ENCODE data around the gene FAM186B. TPM values are rescaled to one million over a fixed set of nuclear protein-coding genes. Genes with fewer than 3 reads are reported as not detected.

The FAM186B gene
- total and polyA plus RNA-seq, 2 of the 13 experiments (the other 11 are each of a cell fraction or from before 2014, with no cell fraction given), result 0.07 to 0.20 TPM

DNA sequence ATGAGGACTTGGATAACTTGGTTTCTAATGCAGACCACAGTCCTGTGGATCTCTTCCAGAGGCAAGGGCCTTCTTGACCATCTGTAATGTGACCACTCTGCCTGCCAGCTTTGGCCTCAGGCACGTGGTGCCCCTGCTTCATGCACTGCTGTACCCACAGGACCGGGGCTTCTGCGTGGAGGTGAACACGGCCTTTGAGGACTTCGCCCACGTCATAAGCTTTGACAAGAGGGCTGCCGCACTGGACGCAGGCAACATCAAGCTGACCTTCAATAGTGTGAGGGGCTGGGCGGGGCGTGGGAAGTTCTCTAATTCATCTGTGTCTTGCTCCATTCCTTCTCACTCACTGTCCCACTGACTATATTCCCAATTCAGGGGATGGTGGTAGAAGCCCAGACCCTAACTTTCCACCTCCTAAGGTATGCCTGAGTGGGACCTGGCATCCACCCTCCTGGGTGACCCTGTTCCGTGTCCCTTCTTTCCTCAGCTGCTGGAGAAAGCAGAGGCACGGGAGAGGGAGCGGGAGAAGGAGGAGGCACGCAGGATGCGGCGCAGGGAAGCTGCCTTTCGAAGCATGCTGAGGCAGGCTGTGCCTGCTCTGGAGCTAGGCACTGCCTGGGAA is 36.4 kb upstream of the FAM186B start:
- Histone ChIP-seq H3K4me1 (ENCODE audit: insufficient read depth, low read length) (peaks cover 56% of the 10 kb centered on the region), H3K9me3 (ENCODE audit: low read length) (no peaks in the 10 kb centered on the region), H3K9ac (ENCODE audit: insufficient read depth, low read depth, low read length) (peak overlapping the region; percentile 75), H4K20me1 (ENCODE audit: insufficient read depth, low read length) (no peaks in the 10 kb centered on the region), H3K4me2 (ENCODE audit: low read depth, low read length) (peak overlapping the region; percentile 53), H3K79me2 (ENCODE audit: insufficient read depth, low read length) (no peaks in the 10 kb centered on the region), H3K27ac (ENCODE audit: extremely low read length, insufficient read depth, low read length) (peak overlapping the region; percentile 87), H3K4me3 (replicated peaks in 1 of 3; ENCODE audit: insufficient read depth in 1 of 3, low read depth in 2 of 3, low read length in 3 of 3) (peak overlapping the region in 1 of 3 experiments; percentile 13; a peak in 1 of 6 replicates), H2AFZ (ENCODE audit: low read length) (peak overlapping the region; percentile 18), H3K36me3 (replicated peaks in 1 of 2; ENCODE audit: control insufficient read depth in 1 of 2, insufficient read depth in 2 of 2, low read length in 2 of 2) (peaks cover 0 to 1% of the 10 kb centered on the region in 2 experiments; a peak in 2 of 5 replicates), H3K27me3 (ENCODE audit: control insufficient read depth in 1 of 2, insufficient read depth in 2 of 2, low read length in 2 of 2) (no peaks in the 10 kb centered on the region; a peak in 1 of 5 replicates)
- in situ Hi-C loops (cut with HindIII; ENCODE audit: extremely low pct_ligation_motif_present, low pct_unique_long_range_greater_than_20kb), result loop anchor here (5.0 kb wide), 1 partner anchor 65 kb away; the partner anchor contains the start of gene FMNL3
- DNase-seq (ENCODE audit: low spot score), result no peak
- BruUV-seq (replicated peaks), result TSS peak; percentile 70
- 96% methylated on average over 13 of the region's 17 CpGs for WGBS (ENCODE audit: low lambda C conversion rate)
- intact Hi-C loops (cut with micrococcal nuclease; ENCODE audit: unreplicated experiment), result no loop called here
- peak; percentile 47; the same call in 1 of the 2 replicates for TF ChIP-seq PITX1 (CRISPR knock-in tag; IDR thresholded peaks at IDR 0.05)
- 0 out of 2 replicates have a peak, but pooled peaks have one; percentile 27 for TF ChIP-seq ZNF616 (CRISPR knock-in tag; IDR thresholded peaks at IDR 0.05; ENCODE audit: low read depth)
- TF ChIP-seq ZSCAN22 (CRISPR knock-in tag; IDR thresholded peaks at IDR 0.05), result 0 out of 2 replicates have a peak, but pooled peaks have one; percentile 2
- 0 out of 2 replicates have a peak, but pooled peaks have one; percentile 5 for TF ChIP-seq NR2C2 (CRISPR knock-in tag; IDR thresholded peaks at IDR 0.05; ENCODE audit: borderline replicate concordance)
- 0 out of 2 replicates have a peak, but pooled peaks have one; percentile 55 for TF ChIP-seq ZNF598 (CRISPR knock-in tag; IDR thresholded peaks at IDR 0.05; ENCODE audit: borderline replicate concordance)
- TF ChIP-seq NRL (CRISPR knock-in tag; IDR thresholded peaks at IDR 0.05; ENCODE audit: borderline replicate concordance), result 0 out of 2 replicates have a peak, but pooled peaks have one; percentile 16
- peak; percentile 46 for TF ChIP-seq IKZF4 (CRISPR knock-in tag; IDR thresholded peaks at IDR 0.05; ENCODE audit: borderline replicate concordance, low read depth, not compliant biosample characterization)
- 0 out of 2 replicates have a peak, but pooled peaks have one; percentile 14 for TF ChIP-seq MXD3 (CRISPR knock-in tag; IDR thresholded peaks at IDR 0.05)
- TF ChIP-seq YEATS2 (CRISPR knock-in tag; IDR thresholded peaks at IDR 0.05; ENCODE audit: borderline replicate concordance), result no peak
- no peak for TF ChIP-seq ZNF337 (CRISPR knock-in tag; IDR thresholded peaks at IDR 0.05; ENCODE audit: borderline replicate concordance, low read depth)
- TF ChIP-seq NONO (IDR thresholded peaks at IDR 0.05), result no peak
- TF ChIP-seq NONO (CRISPR knock-in tag; conservative IDR thresholded peaks at IDR 0.05), result 0 out of 2 replicates have a peak, but pooled peaks have one; percentile 48
- no peak for TF ChIP-seq CBX5 (CRISPR knock-in tag; IDR thresholded peaks at IDR 0.05; ENCODE audit: borderline replicate concordance)
- peak; percentile 3; the same call in 1 of the 2 replicates for TF ChIP-seq EED (CRISPR knock-in tag; IDR thresholded peaks at IDR 0.05)
- TF ChIP-seq THYN1 (CRISPR knock-in tag; IDR thresholded peaks at IDR 0.05; ENCODE audit: borderline replicate concordance, low read depth), result no peak
- TF ChIP-seq, protein P1, sequence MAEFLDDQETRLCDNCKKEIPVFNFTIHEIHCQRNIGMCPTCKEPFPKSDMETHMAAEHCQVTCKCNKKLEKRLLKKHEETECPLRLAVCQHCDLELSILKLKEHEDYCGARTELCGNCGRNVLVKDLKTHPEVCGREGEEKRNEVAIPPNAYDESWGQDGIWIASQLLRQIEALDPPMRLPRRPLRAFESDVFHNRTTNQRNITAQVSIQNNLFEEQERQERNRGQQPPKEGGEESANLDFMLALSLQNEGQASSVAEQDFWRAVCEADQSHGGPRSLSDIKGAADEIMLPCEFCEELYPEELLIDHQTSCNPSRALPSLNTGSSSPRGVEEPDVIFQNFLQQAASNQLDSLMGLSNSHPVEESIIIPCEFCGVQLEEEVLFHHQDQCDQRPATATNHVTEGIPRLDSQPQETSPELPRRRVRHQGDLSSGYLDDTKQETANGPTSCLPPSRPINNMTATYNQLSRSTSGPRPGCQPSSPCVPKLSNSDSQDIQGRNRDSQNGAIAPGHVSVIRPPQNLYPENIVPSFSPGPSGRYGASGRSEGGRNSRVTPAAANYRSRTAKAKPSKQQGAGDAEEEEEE (CRISPR knock-in tag; IDR thresholded peaks at IDR 0.05; ENCODE audit: borderline replicate concordance), result peak; percentile 50; the same call in 1 of the 2 replicates
- peak; percentile 72; the same call in 1 of the 2 replicates for TF ChIP-seq KDM5B (CRISPR knock-in tag; IDR thresholded peaks at IDR 0.05; ENCODE audit: borderline replicate concordance)
- TF ChIP-seq ZNF451 (CRISPR knock-in tag; IDR thresholded peaks at IDR 0.05), result 0 out of 2 replicates have a peak, but pooled peaks have one; percentile 39
- 0 out of 2 replicates have a peak, but pooled peaks have one; percentile 9 for TF ChIP-seq ZNF605 (CRISPR knock-in tag; IDR thresholded peaks at IDR 0.05)
- ChIA-PET CTCF (ENCODE audit: low intra/inter-chr PET ratio, low total read pairs) (no interaction called here), POLR2A (interaction anchor here (1.0 to 1.9 kb wide), 3 partner anchors 18 to 186 kb away, joined by 3 to 15 read pairs (median 5); partner anchors contain the start of genes NCKAP5L, PRPF40B and TMBIM6)
- no peak for ATAC-seq
- no peak for FAIRE-seq
